ENCODE results near the gene SALL4.
"Not testable (repeated sequence)": the region's sequence is repeated elsewhere in the genome, so short reads cannot be mapped to it uniquely, and the experiment has no call there.

The SALL4 gene

GRCh38 chr20:51801122-51801822 lies 1.0 kb downstream of the SALL4 start:
- DNase-seq (ENCODE audit: low read depth), result no peak

- no peak for DNase-seq (ENCODE audit: low read depth)
These were observed 1.5 kb downstream of the SALL4 start for GRCh38 chr20:51800872-51801121.

GRCh38 chr20:51800060-51800871 lies 2.1 kb downstream of the SALL4 start:
- DNase-seq (ENCODE audit: low read depth), result no peak

GRCh38 chr20:51799401-51799860 lies 2.9 kb downstream of the SALL4 start:
- DNase-seq (ENCODE audit: low read depth), result no peak

- no peak for DNase-seq (ENCODE audit: low read depth)
These were observed 4.8 kb downstream of the SALL4 start for GRCh38 chr20:51797357-51798025.

- no peak for DNase-seq (ENCODE audit: low read depth)
These were observed 6.0 kb downstream of the SALL4 start for GRCh38 chr20:51796340-51796739.

GRCh38 chr20:51792960-51793359 lies 9.4 kb downstream of the SALL4 start:
- no peak for DNase-seq (ENCODE audit: low read depth)

- DNase-seq (ENCODE audit: low read depth), result no peak
These were observed 10.7 kb downstream of the SALL4 start for GRCh38 chr20:51791626-51792025.

- no peak for DNase-seq (ENCODE audit: low read depth)
These were observed 12.1 kb downstream of the SALL4 start for GRCh38 chr20:51790256-51790655.

- DNase-seq (ENCODE audit: low read depth), result no peak
These were observed 12.9 kb downstream of the SALL4 start for GRCh38 chr20:51789434-51789833.

- no peak for DNase-seq (ENCODE audit: low read depth)
These were observed 13.5 kb downstream of the SALL4 start for GRCh38 chr20:51788822-51789221.

- DNase-seq (ENCODE audit: low read depth), result no peak
These were observed 18.0 kb downstream of the SALL4 start for GRCh38 chr20:51784299-51784698.

- not testable (repeated sequence) for DNase-seq (ENCODE audit: low read depth)
These were observed 24.0 kb downstream of the SALL4 start for GRCh38 chr20:51778229-51778759.

- no peak for DNase-seq (ENCODE audit: low read depth)
These were observed 27.1 kb downstream of the SALL4 start for GRCh38 chr20:51775241-51775640.

- DNase-seq (ENCODE audit: low read depth), result no peak
These were observed 30.1 kb downstream of the SALL4 start for GRCh38 chr20:51772236-51772635.

GRCh38 chr20:51769976-51770615 lies 32.2 kb downstream of the SALL4 start:
- no peak for DNase-seq (ENCODE audit: low read depth)

- no peak for DNase-seq (ENCODE audit: low read depth)
These were observed 33.4 kb downstream of the SALL4 start for GRCh38 chr20:51768759-51769517.

- DNase-seq (ENCODE audit: low read depth), result no peak
These were observed 34.2 kb downstream of the SALL4 start, which contains the start of gene ATP9A for GRCh38 chr20:51767867-51768758. ATP9A (minus strand) TSS chr20:51768390; CDS start chr20:51768369, 21 bp downstream.

GRCh38 chr20:51766994-51767866 lies 35.1 kb downstream of the SALL4 start:
- no peak for DNase-seq (ENCODE audit: low read depth)

Data from GM04503 (cell line).